Neuronal stem cell (in vitro differentiated cells): ENCODE data around the gene RNF113B.
A peak's percentile ranks its signal among the peaks of the same experiment; 100 is the strongest.

Source experiments
- DNase-seq: peaks from one replicate; pipeline ENCODE4 v3.0.0-alpha.2; 2013; ENCODE audit warnings: low spot score
- H2AFZ ChIP-seq: one replicate; pipeline ENCODE4 v1.6.1; 2013; ENCODE audit warnings: mild to moderate bottlenecking, low read length, inconsistent platforms
- H2AK5ac ChIP-seq: 2 replicates; pipeline ENCODE4 v1.6.1; 2013; ENCODE audit warnings: low read depth, mild to moderate bottlenecking, inconsistent platforms, low read length, moderate library complexity, mixed read lengths
- H2BK120ac ChIP-seq: 2 replicates; pipeline ENCODE4 v1.6.1; 2013; ENCODE audit warnings: low read depth, mild to moderate bottlenecking, inconsistent platforms, low read length, moderate library complexity, mixed read lengths
- H2BK12ac ChIP-seq: one replicate; pipeline ENCODE4 v1.6.1; 2013; ENCODE audit warnings: low read length, inconsistent platforms
- H2BK15ac ChIP-seq: 2 replicates; pipeline ENCODE4 v1.6.1; 2013; ENCODE audit warnings: mild to moderate bottlenecking, low read length, inconsistent platforms, mixed read lengths
- H2BK5ac ChIP-seq: one replicate; pipeline ENCODE4 v1.6.1; 2013; ENCODE audit warnings: inconsistent platforms, mild to moderate bottlenecking, low read length, moderate library complexity
- H3K14ac ChIP-seq: one replicate; pipeline ENCODE4 v1.6.1; 2013; ENCODE audit warnings: low read length, inconsistent platforms
- H3K18ac ChIP-seq: 2 replicates; pipeline ENCODE4 v1.6.1; 2013; ENCODE audit warnings: low read length, inconsistent platforms
- H3K23ac ChIP-seq: 2 replicates; pipeline ENCODE4 v1.6.1; 2013; ENCODE audit warnings: low read depth, mild to moderate bottlenecking, mixed read lengths, low read length, inconsistent platforms; ENCODE audit not compliant: poor library complexity
- H3K27ac ChIP-seq: replicated peaks from 3 replicates; pipeline ENCODE4 v1.5.1; 2013; ENCODE audit warnings: low read length, inconsistent platforms
- H3K27me3 ChIP-seq, 3 experiments: 2 replicates each; pipeline ENCODE4 v1.6.1; 2013; ENCODE audit warnings: low read length in 3 of 3, mild to moderate bottlenecking in 2 of 3, inconsistent platforms in 1 of 3, low read depth in 1 of 3, mixed read lengths in 1 of 3, moderate library complexity in 1 of 3; ENCODE audit not compliant: control insufficient read depth in 3 of 3, insufficient read depth in 3 of 3
- H3K36me3 ChIP-seq, 2 donors: replicated peaks in 1 of 2; 2 replicates each; pipeline ENCODE4 v1.6.1; 2013; ENCODE audit warnings: low read length in 2 of 2; ENCODE audit not compliant: control insufficient read depth in 2 of 2, insufficient read depth in 2 of 2
- H3K4ac ChIP-seq: 2 replicates; pipeline ENCODE4 v1.6.1; 2013; ENCODE audit warnings: inconsistent platforms, mild to moderate bottlenecking, low read length, moderate library complexity
- H3K4me1 ChIP-seq, 2 donors: 1 replicate in 1 of 2; 2 replicates in 1 of 2; pipeline ENCODE4 v1.6.1; 2013; ENCODE audit warnings: low read length in 2 of 2, low read depth in 1 of 2; ENCODE audit not compliant: control insufficient read depth in 2 of 2, insufficient read depth in 1 of 2
- H3K4me2 ChIP-seq: one replicate; pipeline ENCODE4 v1.6.1; 2013; ENCODE audit warnings: mild to moderate bottlenecking, low read length, inconsistent platforms; ENCODE audit not compliant: insufficient read depth, poor library complexity, severe bottlenecking
- H3K4me3 ChIP-seq, 2 donors: 2 replicates each; pipeline ENCODE4 v1.5.1; 2013; ENCODE audit warnings: low read length in 2 of 2, mild to moderate bottlenecking in 2 of 2, inconsistent platforms in 1 of 2, moderate library complexity in 1 of 2
- H3K79me1 ChIP-seq: one replicate; pipeline ENCODE4 v1.6.1; 2013; ENCODE audit warnings: low read depth, mild to moderate bottlenecking, inconsistent platforms, low read length, moderate library complexity
- H3K9ac ChIP-seq: one replicate; pipeline ENCODE4 v1.6.1; 2013; ENCODE audit warnings: mild to moderate bottlenecking, low read depth, low read length, inconsistent platforms; ENCODE audit not compliant: poor library complexity
- H3K9me3 ChIP-seq, 2 donors: replicated peaks in 1 of 2; 2 replicates each; pipeline versions ENCODE3 to v1.6.1; 2013; ENCODE audit warnings: low read length in 2 of 2, mild to moderate bottlenecking in 2 of 2, inconsistent platforms in 1 of 2, low read depth in 1 of 2, mixed read lengths in 1 of 2, moderate library complexity in 1 of 2; ENCODE audit not compliant: control insufficient read depth in 2 of 2, insufficient read depth in 1 of 2
- H4K8ac ChIP-seq: one replicate; pipeline ENCODE4 v1.6.1; 2013; ENCODE audit warnings: low read depth, mild to moderate bottlenecking, inconsistent platforms, low read length, moderate library complexity
- H4K91ac ChIP-seq: one replicate; pipeline ENCODE4 v1.6.1; 2013; ENCODE audit warnings: low read length, low read depth, mild to moderate bottlenecking, inconsistent platforms; ENCODE audit not compliant: poor library complexity
- WGBS, 2 donors: extraction: QIAGEN DNeasy Blood & Tissue Kit; methylation state at CpG; one replicate each; pipeline ENCODE4 v1.1.7; 2013; ENCODE audit warnings: missing lambda C conversion rate in 2 of 2, mixed read lengths in 1 of 2; ENCODE audit not compliant: insufficient read length in 2 of 2, insufficient replicate concordance in 1 of 2; ENCODE audit errors: extremely low coverage in 2 of 2; 5-methylcytosine and 5-hydroxymethylcytosine counted together

The RNF113B gene

DNA sequence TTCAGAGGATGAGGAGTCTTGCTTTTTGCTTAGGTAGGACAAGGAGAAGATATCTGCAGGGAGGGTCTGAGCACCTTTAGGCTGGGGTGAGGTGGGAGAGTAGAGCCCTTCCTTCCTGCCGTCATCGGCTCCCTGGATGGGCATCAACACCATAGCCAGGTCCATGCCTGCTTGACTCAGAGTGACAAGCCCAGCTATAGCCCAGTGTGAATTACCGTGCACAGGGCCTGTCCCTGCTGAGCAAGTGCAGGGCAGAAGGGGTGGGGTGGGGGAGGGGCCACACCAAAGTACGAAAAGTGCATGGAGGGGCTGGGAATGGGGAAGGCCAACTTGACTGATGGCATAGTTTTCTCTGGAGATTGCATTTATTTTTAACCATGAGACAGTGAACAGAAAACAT, 30.3 kb upstream of the RNF113B start:
- Histone ChIP-seq H2AFZ (no peak overlapping the region), H3K14ac (no peak overlapping the region), H3K27ac (no peak overlapping the region), H3K36me3 (peaks cover 3 to 11% of the 10 kb centered on the region in 2 donors), H3K9ac (peak overlapping the region; percentile 12), H3K79me1 (peaks cover 11% of the 10 kb centered on the region), H3K23ac (no peak overlapping the region), H3K4ac (no peak overlapping the region), H2BK12ac (no peak overlapping the region), H4K91ac (no peak overlapping the region), H3K4me1 (peaks cover 0 to 2% of the 10 kb centered on the region in 2 donors), H3K27me3 (no peaks in the 10 kb centered on the region), H2BK15ac (no peak overlapping the region), H3K4me2 (no peak overlapping the region), H3K18ac (peak overlapping the region; percentile 1), H3K9me3 (peaks cover 8 to 30% of the 10 kb centered on the region in 2 donors), H2BK120ac (no peak overlapping the region), H2BK5ac (no peak overlapping the region), H4K8ac (no peak overlapping the region), H2AK5ac (no peak overlapping the region), H3K4me3 (peak overlapping the region in 1 of 2 donors; percentile 20)
- DNase-seq: no peak
- WGBS, 2 donors: no CpG with 5 or more reads among the region's 4 CpGs

DNA sequence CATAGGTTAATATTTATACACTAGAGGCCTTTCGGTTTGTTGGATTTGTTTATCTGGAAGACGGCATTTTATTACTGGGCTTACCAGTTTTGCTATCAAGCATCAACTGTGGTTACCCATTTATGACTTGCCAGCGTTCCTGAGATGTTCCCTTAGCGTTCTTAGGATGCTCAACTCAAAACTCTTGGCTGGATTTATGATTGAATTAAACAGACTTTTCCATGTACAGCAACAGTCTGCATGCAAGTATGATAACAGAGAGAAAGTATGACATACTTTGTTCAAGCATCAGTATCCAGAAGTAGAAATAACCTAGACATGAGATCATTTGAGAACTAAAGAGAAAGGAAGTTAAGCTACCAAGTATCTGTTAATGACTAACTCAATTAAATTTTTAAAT, 29.9 kb upstream of the RNF113B start:
- Histone ChIP-seq H3K4me2 (no peak overlapping the region), H3K18ac (no peak overlapping the region), H2BK5ac (no peak overlapping the region), H3K27me3 (no peaks in the 10 kb centered on the region), H2BK15ac (no peak overlapping the region), H3K79me1 (peaks cover 11% of the 10 kb centered on the region), H3K4ac (no peak overlapping the region), H2BK120ac (no peak overlapping the region), H3K27ac (no peak overlapping the region), H2BK12ac (no peak overlapping the region), H4K91ac (no peak overlapping the region), H3K23ac (no peak overlapping the region), H3K9me3 (peaks cover 8 to 30% of the 10 kb centered on the region in 2 donors), H3K36me3 (peaks cover 3 to 11% of the 10 kb centered on the region in 2 donors), H3K14ac (no peak overlapping the region), H2AFZ (no peak overlapping the region), H3K4me1 (peaks cover 0 to 5% of the 10 kb centered on the region in 2 donors), H3K9ac (no peak overlapping the region), H3K4me3 (no peak overlapping the region), H2AK5ac (no peak overlapping the region), H4K8ac (no peak overlapping the region)
- no peak for DNase-seq
- WGBS, 2 donors: no CpG with 5 or more reads among the region's 4 CpGs

DNA sequence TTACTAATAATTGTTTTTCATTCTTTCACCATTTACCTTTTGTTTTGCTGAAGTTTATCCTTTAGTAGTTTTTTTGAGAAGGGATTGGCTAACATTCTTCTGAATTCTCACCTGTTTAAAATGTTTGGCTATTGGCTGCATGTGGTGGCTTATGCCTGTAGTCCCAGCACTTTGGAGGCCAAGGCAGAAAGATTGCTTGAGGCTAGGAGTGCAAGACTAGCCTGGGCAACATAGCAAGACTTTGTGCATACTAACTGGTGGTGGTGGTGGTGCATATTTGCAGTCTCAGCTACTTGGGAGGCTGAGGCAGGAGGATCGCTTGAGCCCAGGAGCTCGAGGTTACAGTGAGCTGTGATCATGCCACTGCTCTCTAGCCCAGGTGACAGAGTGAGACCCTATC, 27.5 kb upstream of the RNF113B start:
- H3K9me3 ChIP-seq: peaks cover 8 to 29% of the 10 kb centered on the region in 2 donors
- peaks cover 3 to 21% of the 10 kb centered on the region in 2 donors for H3K36me3 ChIP-seq
- no peak overlapping the region for H3K4me2 ChIP-seq
- H3K27me3 ChIP-seq: no peaks in the 10 kb centered on the region
- DNase-seq: no peak
- H4K91ac ChIP-seq: no peak overlapping the region
- H3K14ac ChIP-seq: no peak overlapping the region
- H3K27ac ChIP-seq: no peak overlapping the region
- H2AFZ ChIP-seq: no peak overlapping the region
- no peak overlapping the region for H3K4ac ChIP-seq
- no peak overlapping the region for H2BK5ac ChIP-seq
- no peak overlapping the region for H2AK5ac ChIP-seq
- H4K8ac ChIP-seq: no peak overlapping the region
- no peak overlapping the region for H3K9ac ChIP-seq
- H2BK12ac ChIP-seq: no peak overlapping the region
- no peak overlapping the region for H2BK15ac ChIP-seq
- no CpG with 5 or more reads among the region's 2 CpGs for WGBS, 2 donors
- no peak overlapping the region for H3K23ac ChIP-seq
- H3K4me3 ChIP-seq: no peak overlapping the region
- no peak overlapping the region for H2BK120ac ChIP-seq
- peaks cover 0 to 15% of the 10 kb centered on the region in 2 donors for H3K4me1 ChIP-seq
- H3K79me1 ChIP-seq: peaks cover 5% of the 10 kb centered on the region
- no peak overlapping the region for H3K18ac ChIP-seq

DNA sequence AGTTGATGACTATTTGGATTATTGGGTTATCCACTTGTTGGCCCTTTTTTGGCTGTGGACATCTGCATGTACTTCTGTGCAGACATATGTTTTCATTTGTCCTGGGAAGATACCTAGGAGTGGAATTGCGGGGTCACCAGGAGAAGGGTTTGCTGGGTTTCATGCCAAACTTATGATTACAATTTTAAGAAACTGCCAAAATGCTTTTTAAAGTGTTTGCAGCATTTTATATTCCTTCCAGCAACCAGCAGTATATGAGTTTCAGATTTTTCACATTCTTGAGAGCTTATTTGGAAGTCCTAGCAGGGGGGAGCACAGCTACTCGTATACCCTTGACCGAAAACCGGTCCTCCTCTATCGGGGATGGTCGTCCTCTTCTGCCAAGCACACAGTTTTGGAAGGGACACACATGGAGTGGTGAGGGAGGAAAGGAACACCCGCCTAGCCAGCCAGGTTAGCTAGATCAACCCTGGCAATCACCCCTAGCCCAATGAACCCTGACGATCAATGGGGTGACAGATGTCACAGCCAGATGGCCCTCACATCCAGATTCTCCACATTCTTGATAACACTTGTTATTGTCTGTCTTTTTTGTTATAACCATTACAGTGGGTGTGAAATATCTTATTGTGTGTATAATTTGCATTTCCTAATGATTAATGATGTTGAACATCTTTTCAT, 26.7 kb upstream of the RNF113B start:
- Histone ChIP-seq H3K27me3 (no peaks in the 10 kb centered on the region), H4K8ac (no peak overlapping the region), H3K4me1 (peaks cover 0 to 15% of the 10 kb centered on the region in 2 donors), H3K36me3 (peaks cover 3 to 21% of the 10 kb centered on the region in 2 donors), H2BK12ac (no peak overlapping the region), H2BK15ac (no peak overlapping the region), H3K79me1 (peaks cover 2% of the 10 kb centered on the region), H2BK120ac (no peak overlapping the region), H3K4ac (no peak overlapping the region), H3K4me3 (no peak overlapping the region), H2AFZ (no peak overlapping the region), H4K91ac (no peak overlapping the region), H3K9ac (no peak overlapping the region), H2AK5ac (no peak overlapping the region), H3K23ac (no peak overlapping the region), H2BK5ac (no peak overlapping the region), H3K18ac (no peak overlapping the region), H3K4me2 (no peak overlapping the region), H3K9me3 (peaks cover 8 to 29% of the 10 kb centered on the region in 2 donors), H3K14ac (no peak overlapping the region), H3K27ac (no peak overlapping the region)
- DNase-seq: no peak
- WGBS, 2 donors: no CpG with 5 or more reads among the region's 8 CpGs
